ENCODE data around the gene NCOA7. TPM values are rescaled to one million over a fixed set of nuclear protein-coding genes. Genes with fewer than 3 reads are reported as not detected.

The NCOA7 gene
- total RNA-seq, 6 experiments from 2014 or later, result 27.1 to 29.3 (median 28.6) TPM

DNA sequence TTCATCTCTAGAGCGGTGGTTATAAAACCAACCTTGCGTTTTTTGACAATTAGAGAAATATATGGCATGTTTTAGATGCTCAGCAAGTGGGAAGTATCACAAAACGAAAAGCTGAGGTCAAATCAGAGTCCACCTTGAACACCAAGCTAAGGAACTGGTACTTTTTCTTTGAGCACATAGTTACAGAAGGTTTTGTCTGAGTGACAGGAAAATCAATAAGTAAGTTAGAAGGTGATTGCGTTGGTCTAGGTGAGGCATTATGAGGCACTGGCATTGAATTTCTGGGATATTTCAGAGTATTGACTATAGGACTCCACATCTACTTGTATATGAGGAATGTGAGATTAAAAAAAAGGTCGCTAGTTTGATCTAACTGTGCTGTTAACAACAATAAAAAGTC lies 165.2 kb downstream of the NCOA7 start:
- Mint-ChIP-seq H3K27ac (no peak overlapping the region), H3K4me3 (no peak overlapping the region), H3K27me3 (ENCODE audit: insufficient read depth) (no peaks in the 10 kb centered on the region; the same call in 1 of the 2 replicates), H3K4me1 (ENCODE audit: low read depth) (peaks cover 9% of the 10 kb centered on the region), H3K9me3 (no peaks in the 10 kb centered on the region), H3K36me3 (ENCODE audit: low read depth) (no peaks in the 10 kb centered on the region)
- TF ChIP-seq, protein P1, sequence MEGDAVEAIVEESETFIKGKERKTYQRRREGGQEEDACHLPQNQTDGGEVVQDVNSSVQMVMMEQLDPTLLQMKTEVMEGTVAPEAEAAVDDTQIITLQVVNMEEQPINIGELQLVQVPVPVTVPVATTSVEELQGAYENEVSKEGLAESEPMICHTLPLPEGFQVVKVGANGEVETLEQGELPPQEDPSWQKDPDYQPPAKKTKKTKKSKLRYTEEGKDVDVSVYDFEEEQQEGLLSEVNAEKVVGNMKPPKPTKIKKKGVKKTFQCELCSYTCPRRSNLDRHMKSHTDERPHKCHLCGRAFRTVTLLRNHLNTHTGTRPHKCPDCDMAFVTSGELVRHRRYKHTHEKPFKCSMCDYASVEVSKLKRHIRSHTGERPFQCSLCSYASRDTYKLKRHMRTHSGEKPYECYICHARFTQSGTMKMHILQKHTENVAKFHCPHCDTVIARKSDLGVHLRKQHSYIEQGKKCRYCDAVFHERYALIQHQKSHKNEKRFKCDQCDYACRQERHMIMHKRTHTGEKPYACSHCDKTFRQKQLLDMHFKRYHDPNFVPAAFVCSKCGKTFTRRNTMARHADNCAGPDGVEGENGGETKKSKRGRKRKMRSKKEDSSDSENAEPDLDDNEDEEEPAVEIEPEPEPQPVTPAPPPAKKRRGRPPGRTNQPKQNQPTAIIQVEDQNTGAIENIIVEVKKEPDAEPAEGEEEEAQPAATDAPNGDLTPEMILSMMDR (IDR thresholded peaks at IDR 0.05), result no peak
- DNase-seq, result no peak

DNA sequence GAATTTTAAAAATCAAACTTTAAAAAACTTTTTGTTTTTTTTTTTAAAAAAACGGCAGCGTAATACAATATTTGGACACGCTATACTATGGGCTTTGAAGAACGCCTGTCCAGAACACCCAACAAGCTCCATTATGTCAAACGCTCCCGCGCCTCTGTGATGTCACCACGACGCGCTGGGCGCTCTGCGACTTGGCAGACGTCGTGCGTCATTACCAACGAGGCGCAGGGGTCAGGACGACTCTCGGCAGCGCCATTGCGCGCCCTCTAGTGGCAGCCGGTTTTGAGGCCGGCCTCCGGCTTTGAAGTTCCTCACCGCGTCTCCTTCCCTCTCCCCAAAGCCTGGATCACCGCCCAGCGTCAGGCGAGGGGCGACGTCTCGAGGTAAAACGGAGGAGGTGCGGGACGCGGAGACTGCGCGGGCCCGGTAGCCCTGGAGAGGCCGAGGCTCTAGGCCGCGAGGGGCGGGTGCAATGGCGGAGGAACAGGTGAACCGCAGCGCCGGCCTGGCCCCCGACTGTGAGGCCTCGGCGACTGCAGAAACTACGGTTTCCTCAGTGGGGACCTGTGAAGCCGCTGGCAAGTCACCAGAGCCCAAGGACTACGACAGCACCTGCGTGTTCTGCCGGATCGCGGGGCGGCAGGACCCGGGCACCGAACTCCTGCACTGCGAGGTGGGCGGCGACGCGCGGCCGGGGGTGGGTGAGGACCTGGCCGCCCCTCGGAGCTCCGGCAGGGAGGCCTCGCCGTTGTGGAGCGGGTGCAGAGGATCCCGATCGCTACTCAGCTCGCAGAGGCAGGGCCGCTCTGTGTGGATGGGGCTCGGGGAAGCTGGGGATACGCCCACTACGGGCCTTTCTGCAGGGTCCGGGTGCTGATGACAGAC lies 166.0 kb downstream of the NCOA7 start, which contains the start of gene HINT3:
Gene HINT3, plus strand, starts transcription at position 265 of the 885 bp plus-strand sequence. Its CDS starts 208 bp downstream, at position 473.
- TF ChIP-seq, protein P1 (IDR thresholded peaks at IDR 0.05), result peak; percentile 100
- DNase-seq, result peak; percentile 94
- Mint-ChIP-seq H3K27ac (no peak within 1 kb of the TSS), H3K36me3 (ENCODE audit: low read depth) (no peaks in the 10 kb centered on the region), H3K4me1 (ENCODE audit: low read depth) (peaks cover 6% of the 10 kb centered on the region), H3K27me3 (ENCODE audit: insufficient read depth) (no peaks in the 10 kb centered on the region; the same call in 1 of the 2 replicates), H3K9me3 (no peaks in the 10 kb centered on the region), H3K4me3 (no peak within 1 kb of the TSS)

DNA sequence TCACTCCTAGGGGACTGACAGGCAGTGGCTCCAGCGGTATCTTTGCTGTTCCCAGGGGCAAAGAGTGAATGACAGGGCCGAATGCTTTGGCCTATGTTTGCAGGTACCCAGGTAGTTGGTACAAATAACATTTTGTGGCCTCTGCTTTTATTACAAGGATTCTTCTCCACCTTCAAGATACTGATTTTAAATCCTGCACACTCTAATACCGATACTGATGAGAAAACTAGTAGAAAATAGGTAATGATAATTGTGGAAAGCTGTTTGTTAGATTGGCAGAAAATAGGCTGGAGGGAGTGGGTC lies 166.6 kb downstream of the NCOA7 start:
- no peaks in the 10 kb centered on the region; the same call in 1 of the 2 replicates for H3K27me3 Mint-ChIP-seq (ENCODE audit: insufficient read depth)
- no peak for DNase-seq
- H3K27ac Mint-ChIP-seq, result no peak overlapping the region
- no peaks in the 10 kb centered on the region for H3K36me3 Mint-ChIP-seq (ENCODE audit: low read depth)
- H3K4me1 Mint-ChIP-seq (ENCODE audit: low read depth), result peaks cover 6% of the 10 kb centered on the region
- H3K4me3 Mint-ChIP-seq, result no peak overlapping the region
- TF ChIP-seq, protein P1 (IDR thresholded peaks at IDR 0.05), result no peak
- no peaks in the 10 kb centered on the region for H3K9me3 Mint-ChIP-seq

DNA sequence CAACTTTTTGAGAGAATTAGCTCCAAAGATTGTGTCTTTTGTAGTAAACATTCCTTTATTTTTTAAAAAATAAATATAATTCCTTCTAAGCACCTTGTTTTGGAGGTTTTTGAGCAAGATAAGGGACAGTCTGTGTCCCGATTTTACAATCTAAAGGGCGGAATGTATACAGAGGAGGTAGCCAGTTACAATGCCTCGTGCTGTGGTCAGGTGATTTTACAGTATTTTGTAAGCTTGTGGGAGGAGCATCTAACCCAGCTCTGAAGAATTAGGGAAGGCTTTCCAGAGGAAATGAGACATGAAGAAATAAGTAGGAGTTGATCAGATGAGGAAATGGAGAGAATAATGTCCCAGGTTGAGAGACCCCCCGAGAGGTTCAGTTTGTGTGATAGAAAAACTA lies 167.1 kb downstream of the NCOA7 start:
- Mint-ChIP-seq H3K4me1 (ENCODE audit: low read depth) (peaks cover 6% of the 10 kb centered on the region), H3K4me3 (no peak overlapping the region), H3K27me3 (ENCODE audit: insufficient read depth) (peaks cover 2% of the 10 kb centered on the region), H3K27ac (no peak overlapping the region), H3K9me3 (no peaks in the 10 kb centered on the region), H3K36me3 (ENCODE audit: low read depth) (no peaks in the 10 kb centered on the region)
- peak; percentile 54 for DNase-seq
- TF ChIP-seq, protein P1 (IDR thresholded peaks at IDR 0.05), result no peak

DNA sequence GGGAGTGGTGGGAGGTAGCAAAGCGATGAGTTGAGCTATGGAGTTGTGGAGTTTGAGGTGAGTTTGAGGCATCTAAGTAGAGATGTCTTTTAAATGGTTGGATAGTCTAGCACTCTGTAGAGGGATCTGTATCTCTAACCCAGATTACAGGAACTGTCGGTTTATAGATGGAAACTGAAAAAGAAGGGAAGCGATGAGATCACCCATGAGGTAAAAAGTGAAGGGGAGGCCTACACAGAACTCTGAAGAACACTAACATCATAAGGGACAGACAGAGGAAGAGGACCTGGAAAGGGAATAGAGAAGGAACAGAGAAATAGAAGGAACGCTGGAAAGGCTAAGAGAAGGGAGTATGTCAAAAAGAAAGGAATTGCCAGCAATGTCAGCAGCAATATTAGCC lies 168.3 kb downstream of the NCOA7 start:
- H3K27ac Mint-ChIP-seq, result no peak overlapping the region
- H3K27me3 Mint-ChIP-seq (ENCODE audit: insufficient read depth), result peaks cover 3% of the 10 kb centered on the region; the same call in 1 of the 2 replicates
- peaks cover 6% of the 10 kb centered on the region for H3K4me1 Mint-ChIP-seq (ENCODE audit: low read depth)
- H3K9me3 Mint-ChIP-seq, result no peaks in the 10 kb centered on the region
- no peak for DNase-seq
- no peaks in the 10 kb centered on the region for H3K36me3 Mint-ChIP-seq (ENCODE audit: low read depth)
- TF ChIP-seq, protein P1 (IDR thresholded peaks at IDR 0.05), result no peak
- H3K4me3 Mint-ChIP-seq, result no peak overlapping the region

Measured in HFFc6 (cell line).